ENCODE data around the gene PPP1R1A. TPM values are rescaled to one million over a fixed set of nuclear protein-coding genes. Genes with fewer than 3 reads are reported as not detected.

The PPP1R1A gene
- not detected for total RNA-seq

- POLR2A ChIA-PET, result no interaction called here
- CTCF ChIA-PET, result no interaction called here
Observed at GRCh38 chr12:54588110-54588889, at the start of gene PPP1R1A. Gene PPP1R1A (minus strand): TSS chr12:54588659. CDS start chr12:54588488, 171 bp downstream.

GRCh38 chr12:54634795-54635194 is 46.3 kb upstream of the PPP1R1A start, which contains the start of gene LACRT:
Gene LACRT (minus strand): TSS chr12:54634895. CDS start chr12:54634841, 54 bp downstream.
- CTCF ChIA-PET, result no interaction called here
- POLR2A ChIA-PET, result no interaction called here

GRCh38 chr12:54631988-54632728 is 43.7 kb upstream of the PPP1R1A start:
- CTCF ChIA-PET, result interaction anchor here (0.6 kb wide), 1 partner anchor 1396 kb away, joined by 3 read pairs; no protein-coding TSS in a partner anchor
- POLR2A ChIA-PET, result no interaction called here

- POLR2A ChIA-PET, result no interaction called here
- CTCF ChIA-PET, result no interaction called here
Observed at GRCh38 chr12:54631551-54631950, 43.1 kb upstream of the PPP1R1A start.

GRCh38 chr12:54629925-54630324 is 41.5 kb upstream of the PPP1R1A start:
- ChIA-PET POLR2A (no interaction called here), CTCF (interaction anchor here (0.8 kb wide), 1 partner anchor 36 kb away, joined by 3 read pairs; no protein-coding TSS in a partner anchor)

- ChIA-PET CTCF (no interaction called here), POLR2A (no interaction called here)
Observed at GRCh38 chr12:54628186-54628846, 39.9 kb upstream of the PPP1R1A start.

GRCh38 chr12:54627304-54627703 is 38.8 kb upstream of the PPP1R1A start:
- CTCF ChIA-PET, result no interaction called here
- POLR2A ChIA-PET, result no interaction called here

GRCh38 chr12:54625598-54625997 is 37.1 kb upstream of the PPP1R1A start:
- POLR2A ChIA-PET, result no interaction called here
- CTCF ChIA-PET, result no interaction called here

GRCh38 chr12:54624315-54625279 is 36.1 kb upstream of the PPP1R1A start:
- ChIA-PET CTCF (no interaction called here), POLR2A (no interaction called here)

GRCh38 chr12:54622463-54623183 is 34.2 kb upstream of the PPP1R1A start:
- POLR2A ChIA-PET, result no interaction called here
- CTCF ChIA-PET, result interaction anchor here (0.8 kb wide), 1 partner anchor 27 kb away, joined by 3 read pairs; no protein-coding TSS in a partner anchor

GRCh38 chr12:54616933-54617680 is 28.6 kb upstream of the PPP1R1A start:
- CTCF ChIA-PET, result interaction anchor here (0.6 kb wide), 1 partner anchor 23 kb away, joined by 4 read pairs; no protein-coding TSS in a partner anchor
- POLR2A ChIA-PET, result no interaction called here

GRCh38 chr12:54612225-54612750 is 23.8 kb upstream of the PPP1R1A start:
- POLR2A ChIA-PET, result no interaction called here
- CTCF ChIA-PET, result no interaction called here

- POLR2A ChIA-PET, result no interaction called here
- CTCF ChIA-PET, result no interaction called here
Observed at GRCh38 chr12:54611715-54612149, 23.3 kb upstream of the PPP1R1A start.

GRCh38 chr12:54608769-54609168 is 20.3 kb upstream of the PPP1R1A start:
- ChIA-PET POLR2A (no interaction called here), CTCF (interaction anchor here (1.3 kb wide), 1 partner anchor 12 kb away, joined by 3 read pairs; no protein-coding TSS in a partner anchor)

- CTCF ChIA-PET, result no interaction called here
- POLR2A ChIA-PET, result no interaction called here
Observed at GRCh38 chr12:54608156-54608555, 19.7 kb upstream of the PPP1R1A start.

- POLR2A ChIA-PET, result no interaction called here
- CTCF ChIA-PET, result interaction anchor here (0.9 to 1.1 kb wide), 2 partner anchors 9 to 10 kb away, joined by 4 read pairs; no protein-coding TSS in a partner anchor
Observed at GRCh38 chr12:54606556-54606955, 18.1 kb upstream of the PPP1R1A start.

GRCh38 chr12:54605138-54605970 is 16.9 kb upstream of the PPP1R1A start:
- CTCF ChIA-PET, result interaction anchor here (0.6 to 1.3 kb wide), 2 partner anchors 951 to 1036 kb away, joined by 3 read pairs; no protein-coding TSS in a partner anchor
- POLR2A ChIA-PET, result no interaction called here
